Measurements from ENCODE around the gene MYO10. TPM values are rescaled to one million over a fixed set of nuclear protein-coding genes. Genes with fewer than 3 reads are reported as not detected.
"Not testable (repeated sequence)": the region's sequence is repeated elsewhere in the genome, so short reads cannot be mapped to it uniquely, and the experiment has no call there.

MYO10 gene
- total RNA-seq, 4 donors from 2014 or later: 51.6 to 190 (median 72.9) TPM

DNA sequence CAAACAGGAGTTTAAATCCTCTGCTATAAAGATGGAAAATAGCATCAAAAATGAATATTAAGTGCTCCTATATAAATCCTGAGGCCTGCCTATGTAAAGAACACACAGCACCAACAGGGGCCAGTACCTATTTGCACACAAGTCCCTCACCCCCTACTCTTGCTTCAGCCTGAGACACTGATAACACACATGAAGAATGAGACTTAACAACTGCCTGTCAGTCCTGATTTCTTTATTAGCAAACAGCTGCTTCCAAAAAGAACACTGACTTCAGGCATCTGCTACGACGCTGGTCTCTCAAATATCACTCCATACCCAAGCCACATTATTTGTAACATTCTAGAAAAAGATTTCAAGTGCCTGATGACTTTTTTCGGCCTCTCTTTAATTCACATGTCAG is 55.5 kb downstream of the MYO10 start:
- intact Hi-C loops (cut with DNase I; ENCODE audit: low total_unique reads): no loop called here
- Histone ChIP-seq H3K27ac (peak overlapping the region; percentile 67 to 80 (median 71)), H3K36me3 (no peaks in the 10 kb centered on the region), H3K4me1 (peaks cover 0 to 59% (median 41%) of the 10 kb centered on the region in 4 donors), H3K27me3 (no peaks in the 10 kb centered on the region), H3K9me3 (no peaks in the 10 kb centered on the region), H3K4me3 (peak overlapping the region in 2 of 4 donors; percentile 1 to 21)
- TF ChIP-seq EP300 (IDR thresholded peaks at IDR 0.05; ENCODE audit: low read depth): no peak
- TF ChIP-seq POLR2A (IDR thresholded peaks at IDR 0.05): no peak
- TF ChIP-seq, protein P1, sequence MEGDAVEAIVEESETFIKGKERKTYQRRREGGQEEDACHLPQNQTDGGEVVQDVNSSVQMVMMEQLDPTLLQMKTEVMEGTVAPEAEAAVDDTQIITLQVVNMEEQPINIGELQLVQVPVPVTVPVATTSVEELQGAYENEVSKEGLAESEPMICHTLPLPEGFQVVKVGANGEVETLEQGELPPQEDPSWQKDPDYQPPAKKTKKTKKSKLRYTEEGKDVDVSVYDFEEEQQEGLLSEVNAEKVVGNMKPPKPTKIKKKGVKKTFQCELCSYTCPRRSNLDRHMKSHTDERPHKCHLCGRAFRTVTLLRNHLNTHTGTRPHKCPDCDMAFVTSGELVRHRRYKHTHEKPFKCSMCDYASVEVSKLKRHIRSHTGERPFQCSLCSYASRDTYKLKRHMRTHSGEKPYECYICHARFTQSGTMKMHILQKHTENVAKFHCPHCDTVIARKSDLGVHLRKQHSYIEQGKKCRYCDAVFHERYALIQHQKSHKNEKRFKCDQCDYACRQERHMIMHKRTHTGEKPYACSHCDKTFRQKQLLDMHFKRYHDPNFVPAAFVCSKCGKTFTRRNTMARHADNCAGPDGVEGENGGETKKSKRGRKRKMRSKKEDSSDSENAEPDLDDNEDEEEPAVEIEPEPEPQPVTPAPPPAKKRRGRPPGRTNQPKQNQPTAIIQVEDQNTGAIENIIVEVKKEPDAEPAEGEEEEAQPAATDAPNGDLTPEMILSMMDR (IDR thresholded peaks at IDR 0.05): no peak
- no peak for TF ChIP-seq POLR2AphosphoS5 (IDR thresholded peaks at IDR 0.05)
- in situ Hi-C loops (cut with MboI; ENCODE audit: low pct_ligation_motif_present in 1 of 4, low pct_unique_long_range_greater_than_20kb in 1 of 4, low sequenced_read_pairs in 3 of 4): no loop called here
- 58 to 72% methylated on average over 3 of the region's 3 CpGs for WGBS, 2 donors (ENCODE audit: low coverage in 1 of 2)
- DNase-seq: no peak

DNA sequence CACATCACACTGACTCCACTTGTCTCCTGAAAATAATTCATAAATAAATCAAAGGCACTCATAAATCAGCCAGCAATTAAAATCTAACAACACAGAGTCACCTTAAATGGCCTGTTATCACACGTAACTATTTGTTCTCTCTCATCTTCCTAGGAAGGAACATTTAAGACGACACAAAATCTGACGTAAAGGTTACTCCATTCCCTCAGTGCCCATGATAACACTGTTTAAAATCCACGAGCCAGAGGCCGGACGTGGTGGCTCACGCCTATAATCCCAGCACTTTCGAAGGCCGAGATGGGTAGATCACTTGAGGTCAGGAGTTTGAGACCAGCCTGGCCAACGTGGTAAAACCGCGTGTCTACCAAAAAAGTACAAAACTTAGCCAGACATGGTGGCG is 56.4 kb downstream of the MYO10 start:
- H3K27ac ChIP-seq: peak overlapping the region; percentile 67 to 80 (median 71)
- H3K4me1 ChIP-seq: peaks cover 0 to 50% (median 33%) of the 10 kb centered on the region in 4 donors
- H3K36me3 ChIP-seq: no peaks in the 10 kb centered on the region
- in situ Hi-C loops (cut with MboI; ENCODE audit: low pct_ligation_motif_present in 1 of 4, low pct_unique_long_range_greater_than_20kb in 1 of 4, low sequenced_read_pairs in 3 of 4) (no loop called here), intact Hi-C loops (cut with DNase I; ENCODE audit: low total_unique reads) (no loop called here)
- no peaks in the 10 kb centered on the region for H3K27me3 ChIP-seq
- H3K4me3 ChIP-seq: no peak overlapping the region
- 58 to 64% methylated on average over 7 to 13 of the region's 13 CpGs for WGBS, 2 donors (ENCODE audit: low coverage in 1 of 2)
- DNase-seq: no peak
- no peaks in the 10 kb centered on the region for H3K9me3 ChIP-seq
- TF ChIP-seq EP300 (IDR thresholded peaks at IDR 0.05; ENCODE audit: low read depth) (no peak), POLR2AphosphoS5 (IDR thresholded peaks at IDR 0.05) (no peak), POLR2A (IDR thresholded peaks at IDR 0.05) (no peak)
- TF ChIP-seq, protein P1 (IDR thresholded peaks at IDR 0.05): no peak

DNA sequence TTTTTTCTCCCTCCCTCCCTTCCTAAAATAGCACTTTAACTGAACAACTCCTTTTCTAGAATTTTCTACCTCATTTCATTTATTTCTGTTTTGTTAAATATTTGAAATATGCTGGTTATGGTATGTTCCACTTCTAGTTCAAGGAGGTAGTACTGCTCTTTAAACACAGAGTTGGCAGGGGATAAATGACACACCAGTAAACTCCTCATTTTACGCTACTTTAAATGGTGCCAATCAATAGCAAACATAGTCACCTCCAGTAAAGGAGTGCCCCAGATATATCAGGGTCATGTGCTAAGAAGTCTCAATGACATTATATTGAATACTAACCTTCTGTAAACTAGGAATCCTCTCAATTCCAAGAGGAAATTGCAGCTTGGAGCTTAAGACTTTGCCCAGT is 56.9 kb downstream of the MYO10 start:
- no peak for DNase-seq
- in situ Hi-C loops (cut with MboI; ENCODE audit: low pct_ligation_motif_present in 1 of 4, low pct_unique_long_range_greater_than_20kb in 1 of 4, low sequenced_read_pairs in 3 of 4): no loop called here
- 50 to 56% methylated on average over 1 of the region's 1 CpG for WGBS, 2 donors (ENCODE audit: low coverage in 1 of 2)

DNA sequence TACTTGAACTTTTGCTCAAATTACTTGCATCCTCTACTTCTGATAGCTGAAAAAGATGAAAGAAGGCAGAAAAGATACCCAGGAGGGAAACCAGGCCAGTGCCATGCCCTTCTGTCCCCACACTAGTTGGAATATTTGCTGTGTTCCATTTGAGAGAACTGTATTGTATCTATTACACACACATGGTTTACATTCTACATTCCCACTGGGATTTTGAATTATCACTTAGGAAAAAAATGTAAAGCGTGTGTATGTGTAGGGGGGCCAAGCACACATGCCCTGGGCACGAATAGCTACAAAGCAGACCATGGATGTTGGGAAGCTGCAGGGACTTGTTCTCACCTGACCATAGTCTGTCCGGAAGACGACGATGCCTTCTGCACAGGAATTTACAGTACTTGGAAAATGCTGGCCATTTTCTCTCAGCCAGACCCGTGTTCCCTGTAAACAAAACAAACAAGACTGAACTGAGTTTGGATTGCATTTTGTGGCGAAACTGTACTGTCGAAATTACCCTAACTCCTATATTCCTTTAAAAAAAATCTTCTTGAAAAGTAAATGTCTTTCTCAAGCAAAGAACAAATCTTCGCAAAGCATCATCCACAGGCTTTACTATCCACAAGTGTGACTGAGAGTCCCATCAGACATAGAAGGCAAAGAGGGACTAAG is 58.7 kb downstream of the MYO10 start:
- no peak for TF ChIP-seq EP300 (IDR thresholded peaks at IDR 0.05; ENCODE audit: low read depth)
- no peak for TF ChIP-seq POLR2AphosphoS5 (IDR thresholded peaks at IDR 0.05)
- TF ChIP-seq POLR2A (IDR thresholded peaks at IDR 0.05): no peak
- TF ChIP-seq, protein P1 (IDR thresholded peaks at IDR 0.05): no peak
- Histone ChIP-seq H3K9me3 (no peaks in the 10 kb centered on the region), H3K27me3 (no peaks in the 10 kb centered on the region), H3K4me1 (peaks cover 0 to 39% (median 25%) of the 10 kb centered on the region in 4 donors), H3K27ac (no peak overlapping the region), H3K36me3 (no peaks in the 10 kb centered on the region), H3K4me3 (no peak overlapping the region)
- in situ Hi-C loops (cut with MboI; ENCODE audit: low pct_ligation_motif_present in 1 of 4, low pct_unique_long_range_greater_than_20kb in 1 of 4, low sequenced_read_pairs in 3 of 4): no loop called here
- intact Hi-C loops (cut with DNase I; ENCODE audit: low total_unique reads): no loop called here
- DNase-seq: no peak
- 69 to 86% methylated on average over 9 of the region's 9 CpGs for WGBS, 2 donors (ENCODE audit: low coverage in 1 of 2)

More for the DNA sequence above, 56.9 kb downstream of the MYO10 start:
- Histone ChIP-seq H3K27ac (peak overlapping the region; percentile 67 to 80 (median 71)), H3K36me3 (no peaks in the 10 kb centered on the region), H3K4me1 (peaks cover 0 to 47% (median 31%) of the 10 kb centered on the region in 4 donors), H3K27me3 (no peaks in the 10 kb centered on the region), H3K9me3 (no peaks in the 10 kb centered on the region), H3K4me3 (no peak overlapping the region)
- TF ChIP-seq POLR2A (IDR thresholded peaks at IDR 0.05) (no peak), EP300 (IDR thresholded peaks at IDR 0.05; ENCODE audit: low read depth) (no peak), POLR2AphosphoS5 (IDR thresholded peaks at IDR 0.05) (no peak)
- TF ChIP-seq, protein P1 (IDR thresholded peaks at IDR 0.05): no peak
- intact Hi-C loops (cut with DNase I; ENCODE audit: low total_unique reads): no loop called here

DNA sequence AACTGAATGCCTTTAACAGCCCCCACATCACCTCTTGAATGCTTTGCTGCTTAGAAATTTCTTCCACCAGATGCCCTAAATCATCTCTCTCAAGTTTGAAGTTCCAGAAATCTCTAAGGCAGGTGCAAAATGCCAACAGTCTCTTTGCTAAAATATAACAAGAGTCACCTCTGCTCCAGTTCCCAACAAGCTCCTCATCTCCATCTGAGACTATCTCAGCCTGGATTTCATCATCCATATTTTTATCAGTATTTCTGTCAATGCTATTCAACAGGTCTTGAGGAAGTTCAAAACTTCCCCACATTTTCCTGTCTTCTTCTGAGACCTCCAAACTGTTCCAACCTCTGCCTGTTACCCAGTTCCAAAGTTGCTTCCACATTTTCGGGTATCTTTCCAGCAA is 61.7 kb downstream of the MYO10 start:
- H3K4me1 ChIP-seq: peaks cover 0 to 12% (median 9%) of the 10 kb centered on the region in 4 donors
- DNase-seq; H3K27me3 ChIP-seq; in situ Hi-C loops (cut with MboI; ENCODE audit: low pct_ligation_motif_present in 1 of 4, low pct_unique_long_range_greater_than_20kb in 1 of 4, low sequenced_read_pairs in 3 of 4); H3K36me3 ChIP-seq; H3K27ac ChIP-seq; H3K4me3 ChIP-seq; intact Hi-C loops (cut with DNase I; ENCODE audit: low total_unique reads); H3K9me3 ChIP-seq: not testable (repeated sequence)
- 100% methylated on average over 1 of the region's 1 CpG for WGBS, 2 donors (ENCODE audit: low coverage in 1 of 2)
